Measurements from ENCODE around the gene RAB5A. TPM values are rescaled to one million over a fixed set of nuclear protein-coding genes. Genes with fewer than 3 reads are reported as not detected.

The RAB5A gene
- total and polyA plus RNA-seq, 10 of the 15 experiments (the other 5 are each of a cell fraction or from before 2014, with no cell fraction given) = 15.8 to 44.3 (median 29.1) TPM

- ChIA-PET POLR2A (no interaction called here), RAD21 (ENCODE audit: unreplicated experiment) (no interaction called here), SMC1A (ENCODE audit: uncharacterized antibody, unreplicated experiment) (interaction anchor here (0.6 kb wide), 1 partner anchor 254 kb away, joined by 3 read pairs; no protein-coding TSS in a partner anchor), CTCF (no interaction called here)
- H3K4me1 ChIP-seq (ENCODE audit: control insufficient read depth, insufficient read depth, low read length) = no peaks in the 10 kb centered on the region
- ATAC-seq (no peak), DNase-seq (ENCODE audit: low read depth, low spot score) (no peak), FAIRE-seq (no peak)
- H3K9ac ChIP-seq (ENCODE audit: control insufficient read depth, insufficient read depth, low read length) = no peak overlapping the region
- H2AFZ ChIP-seq (ENCODE audit: control insufficient read depth, low read depth, low read length) = no peak overlapping the region
- H3K27me3 ChIP-seq (replicated peaks in 1 of 2; ENCODE audit: control insufficient read depth in 2 of 2, insufficient read depth in 2 of 2, low read length in 1 of 2) = no peaks in the 10 kb centered on the region
- no peak overlapping the region for H3K4me2 ChIP-seq (ENCODE audit: control insufficient read depth, insufficient read depth)
- no peak overlapping the region for H3K27ac ChIP-seq (ENCODE audit: control insufficient read depth, insufficient read depth)
- TF ChIP-seq SMAD1 (IDR thresholded peaks at IDR 0.05; ENCODE audit: low read depth, partially characterized antibody) = no peak
- no peak for TF ChIP-seq CHD1 (IDR thresholded peaks at IDR 0.05; ENCODE audit: low read depth, low read length)
- no peak for TF ChIP-seq HCFC1 (IDR thresholded peaks at IDR 0.05; ENCODE audit: low read length)
- no peak for TF ChIP-seq POU2F2 (IDR thresholded peaks at IDR 0.05; ENCODE audit: borderline replicate concordance, low read depth, low read length)
- no peak for TF ChIP-seq ZNF622 (IDR thresholded peaks at IDR 0.05)
- no peak for TF ChIP-seq ASH2L (IDR thresholded peaks at IDR 0.05; ENCODE audit: borderline replicate concordance, low read depth)
- TF ChIP-seq BCL11A (IDR thresholded peaks at IDR 0.05; ENCODE audit: low read depth, low read length) = no peak
- no peak for TF ChIP-seq GATAD2B (conservative IDR thresholded peaks at IDR 0.05; ENCODE audit: low read depth)
- no peak for TF ChIP-seq E4F1 (IDR thresholded peaks at IDR 0.05; ENCODE audit: borderline replicate concordance, partially characterized antibody)
- no peak for TF ChIP-seq NFXL1 (IDR thresholded peaks at IDR 0.05; ENCODE audit: borderline replicate concordance)
- TF ChIP-seq PRDM15 (CRISPR knock-in tag; IDR thresholded peaks at IDR 0.05) = no peak
- TF ChIP-seq HDAC6 (IDR thresholded peaks at IDR 0.05; ENCODE audit: unreplicated experiment) = no peak
- TF ChIP-seq CEBPB (IDR thresholded peaks at IDR 0.05; ENCODE audit: borderline replicate concordance in 1 of 2, low read depth in 2 of 2, low read length in 2 of 2) = no peak
- in situ Hi-C loops (cut with MboI) (no loop called here), intact Hi-C loops (cut with micrococcal nuclease; ENCODE audit: unreplicated experiment) (no loop called here)
- WGBS (ENCODE audit: insufficient coverage, insufficient replicate concordance, low lambda C conversion rate, missing lambda C conversion rate) = 77% methylated on average over 4 of the region's 4 CpGs
- no peak overlapping the region for H3K4me3 ChIP-seq
- no peaks in the 10 kb centered on the region for H3K79me2 ChIP-seq (ENCODE audit: control insufficient read depth, insufficient read depth, low read length)
- no peaks in the 10 kb centered on the region for H3K9me3 ChIP-seq (replicated peaks; ENCODE audit: control insufficient read depth, insufficient read depth, low read length)
- BruUV-seq (replicated peaks) = no TSS peak
- no peaks in the 10 kb centered on the region for H4K20me1 ChIP-seq (ENCODE audit: control insufficient read depth, insufficient read depth)
- H3K36me3 ChIP-seq (ENCODE audit: control insufficient read depth in 2 of 2, insufficient read depth in 2 of 2, low read length in 1 of 2) = no peaks in the 10 kb centered on the region
These were observed 80.2 kb downstream of the RAB5A start for GRCh38 chr3:20027136-20027535.
